Measurements from ENCODE around the gene F2. TPM values are rescaled to one million over a fixed set of nuclear protein-coding genes. Genes with fewer than 3 reads are reported as not detected.

F2 gene
- total RNA-seq, 2 donors from 2014 or later = 0.89 to 1.5 TPM

DNA sequence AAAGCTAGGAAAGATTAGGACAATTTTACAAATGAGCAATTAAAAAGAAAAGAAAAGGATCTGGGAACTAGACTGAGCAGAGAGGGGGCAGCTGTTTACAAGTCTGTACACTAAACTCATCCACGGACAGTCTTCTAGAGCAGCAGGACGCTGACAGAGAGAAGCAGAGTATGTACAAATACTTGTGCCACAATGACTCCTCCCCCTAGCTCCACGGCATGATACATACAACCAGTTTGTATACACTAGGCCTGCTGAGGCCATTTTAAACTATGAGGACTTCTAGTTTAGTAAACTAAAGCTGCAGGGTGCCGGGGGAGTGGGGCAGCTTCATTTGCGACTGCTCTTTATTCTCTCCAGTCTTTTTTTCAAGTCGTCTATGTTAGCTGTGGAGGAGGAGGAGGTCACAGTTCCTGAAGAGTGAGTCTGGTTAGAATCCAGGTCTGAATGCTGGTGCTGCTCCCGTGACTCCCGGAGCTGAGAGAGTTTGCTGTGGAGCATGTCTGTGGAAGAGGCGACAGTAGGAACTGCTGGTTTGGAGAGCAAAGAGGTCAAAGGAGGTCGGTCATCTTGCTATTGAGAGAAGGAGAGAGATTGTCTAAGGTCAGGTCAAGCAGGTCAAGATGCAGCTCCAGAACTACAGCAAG lies 24.8 kb downstream of the F2 start:
- H3K36me3 ChIP-seq (ENCODE audit: control insufficient read depth, insufficient read depth, low read length) = peaks cover 76% of the 10 kb centered on the region
- no peak overlapping the region for H3K4me3 ChIP-seq (ENCODE audit: low read length)
- TF ChIP-seq, protein P1, sequence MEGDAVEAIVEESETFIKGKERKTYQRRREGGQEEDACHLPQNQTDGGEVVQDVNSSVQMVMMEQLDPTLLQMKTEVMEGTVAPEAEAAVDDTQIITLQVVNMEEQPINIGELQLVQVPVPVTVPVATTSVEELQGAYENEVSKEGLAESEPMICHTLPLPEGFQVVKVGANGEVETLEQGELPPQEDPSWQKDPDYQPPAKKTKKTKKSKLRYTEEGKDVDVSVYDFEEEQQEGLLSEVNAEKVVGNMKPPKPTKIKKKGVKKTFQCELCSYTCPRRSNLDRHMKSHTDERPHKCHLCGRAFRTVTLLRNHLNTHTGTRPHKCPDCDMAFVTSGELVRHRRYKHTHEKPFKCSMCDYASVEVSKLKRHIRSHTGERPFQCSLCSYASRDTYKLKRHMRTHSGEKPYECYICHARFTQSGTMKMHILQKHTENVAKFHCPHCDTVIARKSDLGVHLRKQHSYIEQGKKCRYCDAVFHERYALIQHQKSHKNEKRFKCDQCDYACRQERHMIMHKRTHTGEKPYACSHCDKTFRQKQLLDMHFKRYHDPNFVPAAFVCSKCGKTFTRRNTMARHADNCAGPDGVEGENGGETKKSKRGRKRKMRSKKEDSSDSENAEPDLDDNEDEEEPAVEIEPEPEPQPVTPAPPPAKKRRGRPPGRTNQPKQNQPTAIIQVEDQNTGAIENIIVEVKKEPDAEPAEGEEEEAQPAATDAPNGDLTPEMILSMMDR (conservative IDR thresholded peaks at IDR 0.05) = no peak
- Mint-ChIP-seq H3K27ac (no peak overlapping the region), H3K4me3 (no peak overlapping the region), H3K9me3 (no peaks in the 10 kb centered on the region), H3K27me3 (ENCODE audit: insufficient read depth) (no peaks in the 10 kb centered on the region), H3K4me1 (peaks cover 4% of the 10 kb centered on the region), H3K36me3 (ENCODE audit: low read depth) (peaks cover 73% of the 10 kb centered on the region)
- no peaks in the 10 kb centered on the region for H3K4me1 ChIP-seq (ENCODE audit: control insufficient read depth, insufficient read depth, low read length)
- no peak overlapping the region for H3K9ac ChIP-seq (ENCODE audit: extremely low read depth, low read length, poor library complexity, severe bottlenecking)
- no peaks in the 10 kb centered on the region for H3K9me3 ChIP-seq (ENCODE audit: control insufficient read depth, low read length)
- no peak overlapping the region for H3K27ac ChIP-seq (ENCODE audit: low read depth, low read length)
- WGBS, 2 experiments (ENCODE audit: insufficient coverage in 1 of 2, insufficient read length in 1 of 2) = 79 to 90% methylated on average over 8 to 10 of the region's 10 CpGs
- H3K27me3 ChIP-seq (ENCODE audit: control insufficient read depth, insufficient read depth, low read length, poor library complexity, severe bottlenecking) = no peaks in the 10 kb centered on the region
- DNase-seq = no peak

GRCh38 chr11:46745328-46745727 lies 26.3 kb downstream of the F2 start:
- H3K36me3 Mint-ChIP-seq (ENCODE audit: low read depth) = peaks cover 78% of the 10 kb centered on the region
- Histone ChIP-seq H3K36me3 (ENCODE audit: control insufficient read depth, insufficient read depth, low read length) (peaks cover 87% of the 10 kb centered on the region), H3K4me3 (ENCODE audit: low read length) (no peak overlapping the region), H3K9me3 (ENCODE audit: control insufficient read depth, low read length) (no peaks in the 10 kb centered on the region), H3K27me3 (ENCODE audit: control insufficient read depth, insufficient read depth, low read length, poor library complexity, severe bottlenecking) (no peaks in the 10 kb centered on the region), H3K4me1 (ENCODE audit: control insufficient read depth, insufficient read depth, low read length) (no peaks in the 10 kb centered on the region), H3K9ac (ENCODE audit: extremely low read depth, low read length, poor library complexity, severe bottlenecking) (no peak overlapping the region), H3K27ac (ENCODE audit: low read depth, low read length) (no peak overlapping the region)
- H3K9me3 Mint-ChIP-seq = no peaks in the 10 kb centered on the region
- H3K27ac Mint-ChIP-seq = no peak overlapping the region
- no peak overlapping the region for H3K4me3 Mint-ChIP-seq
- no peaks in the 10 kb centered on the region for H3K27me3 Mint-ChIP-seq (ENCODE audit: insufficient read depth)
- WGBS, 2 experiments (ENCODE audit: insufficient coverage in 1 of 2, insufficient read length in 1 of 2) = 97 to 100% methylated on average over 1 of the region's 1 CpG
- DNase-seq = no peak
- H3K4me1 Mint-ChIP-seq = peaks cover 4% of the 10 kb centered on the region
- TF ChIP-seq, protein P1 (conservative IDR thresholded peaks at IDR 0.05) = no peak

GRCh38 chr11:46745995-46746394 lies 27.0 kb downstream of the F2 start:
- 99% methylated on average over 3 of the region's 3 CpGs; no CpG with 5 or more reads in 1 of the 2 experiments for WGBS, 2 experiments (ENCODE audit: insufficient coverage in 1 of 2, insufficient read length in 1 of 2)
- Histone ChIP-seq H3K4me1 (ENCODE audit: control insufficient read depth, insufficient read depth, low read length) (no peaks in the 10 kb centered on the region), H3K4me3 (ENCODE audit: low read length) (no peak overlapping the region), H3K27me3 (ENCODE audit: control insufficient read depth, insufficient read depth, low read length, poor library complexity, severe bottlenecking) (no peaks in the 10 kb centered on the region), H3K36me3 (ENCODE audit: control insufficient read depth, insufficient read depth, low read length) (peaks cover 92% of the 10 kb centered on the region), H3K9me3 (ENCODE audit: control insufficient read depth, low read length) (no peaks in the 10 kb centered on the region), H3K9ac (ENCODE audit: extremely low read depth, low read length, poor library complexity, severe bottlenecking) (no peak overlapping the region), H3K27ac (ENCODE audit: low read depth, low read length) (no peak overlapping the region)
- no peaks in the 10 kb centered on the region for H3K9me3 Mint-ChIP-seq
- H3K27ac Mint-ChIP-seq = no peak overlapping the region
- no peaks in the 10 kb centered on the region for H3K27me3 Mint-ChIP-seq (ENCODE audit: insufficient read depth)
- peaks cover 82% of the 10 kb centered on the region for H3K36me3 Mint-ChIP-seq (ENCODE audit: low read depth)
- H3K4me3 Mint-ChIP-seq = no peak overlapping the region
- TF ChIP-seq, protein P1 (conservative IDR thresholded peaks at IDR 0.05) = no peak
- H3K4me1 Mint-ChIP-seq = peaks cover 4% of the 10 kb centered on the region
- no peak for DNase-seq
